Sigmoid colon (tissue), 4 donors: ENCODE results near the gene CHSY3.

Experiments used
- CTCF ChIP-seq, 4 experiments: fragments of 450-650 bp in 3 of 4; fragments of 200-600 bp in 1 of 4; IDR thresholded peaks; one replicate each; pipeline ENCODE4 v1.5.1; 2016 to 2019; ENCODE audit warnings: antibody characterized with exemption in 4 of 4, mild to moderate bottlenecking in 3 of 4, moderate library complexity in 2 of 4
- EP300 ChIP-seq, 4 donors: sonication (generic); formaldehyde crosslinking; IDR thresholded peaks; one replicate each; pipeline ENCODE4 v1.6.1; 2017; ENCODE audit warnings: antibody characterized with exemption in 4 of 4
- POLR2A ChIP-seq, 2 donors: fragments of 450-650 bp; IDR thresholded peaks; one replicate each; pipeline ENCODE4 v1.6.1; 2016; ENCODE audit warnings: antibody characterized with exemption in 2 of 2, mild to moderate bottlenecking in 2 of 2, moderate library complexity in 2 of 2
- POLR2AphosphoS5 ChIP-seq, 4 donors: sonication (generic); formaldehyde crosslinking; IDR thresholded peaks; one replicate each; pipeline ENCODE4 v1.6.1; 2017; ENCODE audit warnings: antibody characterized with exemption in 4 of 4

- TF ChIP-seq POLR2A (IDR thresholded peaks at IDR 0.05) (no peak), CTCF (IDR thresholded peaks at IDR 0.05) (no peak), POLR2AphosphoS5 (IDR thresholded peaks at IDR 0.05) (no peak), EP300 (IDR thresholded peaks at IDR 0.05) (no peak)
These were observed 260.7 kb downstream of the CHSY3 start for GRCh38 chr5:130164966-130165365.
